ENCODE measurements around the gene PRRT3. TPM values are rescaled to one million over a fixed set of nuclear protein-coding genes. Genes with fewer than 3 reads are reported as not detected.

The PRRT3 gene
- total and polyA plus RNA-seq, 2 of the 8 experiments (the other 6 are each of a cell fraction or from before 2014, with no cell fraction given): 9.0 to 9.2 TPM

GRCh38 chr3:9909221-9910013, 42.8 kb downstream of the PRRT3 start:
- H2BK20ac ChIP-seq (ENCODE audit: low read length): no peak overlapping the region
- H3K14ac ChIP-seq (ENCODE audit: insufficient read length): no peak overlapping the region
- no peak overlapping the region for H3K4ac ChIP-seq (replicated peaks; ENCODE audit: insufficient read length, low read depth, low read length)
- H2BK5ac ChIP-seq (ENCODE audit: low read depth, low read length): no peak overlapping the region
- H3K56ac ChIP-seq (replicated peaks; ENCODE audit: insufficient read length, low read depth, low read length): no peak overlapping the region
- no peaks in the 10 kb centered on the region for H3K79me1 ChIP-seq (ENCODE audit: low read depth, low read length)
- H2BK12ac ChIP-seq (ENCODE audit: low read depth, low read length): no peak overlapping the region; the same call in 1 of the 2 replicates
- H3K79me2 ChIP-seq (ENCODE audit: control insufficient read depth in 1 of 2, insufficient read depth in 2 of 2, low read length in 2 of 2): no peaks in the 10 kb centered on the region
- no peak overlapping the region for H2AFZ ChIP-seq (ENCODE audit: low read length)
- ChIA-PET POLR2A (ENCODE audit: partially characterized antibody) (no interaction called here), CTCF (ENCODE audit: partially characterized antibody) (interaction anchor here (0.9 to 9.1 kb wide), 4 partner anchors 16 to 113 kb away, joined by 3 to 76 read pairs (median 3); partner anchors contain the start of gene CRELD1)
- no peak overlapping the region for H4K5ac ChIP-seq (ENCODE audit: insufficient read length, low read depth, low read length)
- H3K9me3 ChIP-seq (ENCODE audit: insufficient read depth in 2 of 2, low read depth in 1 of 2, low read length in 1 of 2): peaks cover 0 to 6% of the 10 kb centered on the region in 2 experiments; a peak in 2 of 4 replicates
- no peak overlapping the region for H3K4me2 ChIP-seq (ENCODE audit: insufficient read depth in 1 of 2, low read depth in 2 of 2, low read length in 2 of 2)
- H3K9ac ChIP-seq (replicated peaks in 1 of 4; ENCODE audit: extremely low read depth in 1 of 4, low read depth in 3 of 4, low read length in 3 of 4): no peak overlapping the region; a peak in 1 of 7 replicates
- H3K4me3 ChIP-seq (ENCODE audit: extremely low read depth in 1 of 4, insufficient read depth in 2 of 4, low read depth in 3 of 4, low read length in 4 of 4): no peak overlapping the region
- no peaks in the 10 kb centered on the region for H4K20me1 ChIP-seq (replicated peaks in 1 of 2; ENCODE audit: control insufficient read depth in 1 of 2, insufficient read depth in 2 of 2, low read length in 2 of 2)
- 83% methylated on average over 7 of the region's 7 CpGs; no CpG with 5 or more reads in 1 of the 2 experiments for WGBS, 2 experiments (ENCODE audit: extremely low coverage in 1 of 2, insufficient coverage in 1 of 2, insufficient read length in 1 of 2, insufficient replicate concordance in 2 of 2, low coverage in 1 of 2, low lambda C conversion rate in 2 of 2, missing lambda C conversion rate in 1 of 2)
- peaks cover 0 to 7% (median 4%) of the 10 kb centered on the region in 4 experiments; a peak in 5 of 7 replicates for H3K27me3 ChIP-seq (replicated peaks in 1 of 4; ENCODE audit: control insufficient read depth in 3 of 4, extremely low read depth in 1 of 4, insufficient read depth in 3 of 4, low read length in 3 of 4)
- H4K8ac ChIP-seq (ENCODE audit: extremely low read depth, insufficient read depth, low read length): no peak overlapping the region
- no peak for FAIRE-seq
- DNase-seq (ENCODE audit: low read depth in 1 of 2, low spot score in 2 of 2): no peak
- peaks cover 0 to 2% (median 0%) of the 10 kb centered on the region in 4 experiments; a peak in 2 of 7 replicates for H3K4me1 ChIP-seq (replicated peaks in 1 of 4; ENCODE audit: control insufficient read depth in 3 of 4, insufficient read depth in 4 of 4, low read length in 3 of 4)
- H3K27ac ChIP-seq (ENCODE audit: low read depth, low read length): no peak overlapping the region
- no peaks in the 10 kb centered on the region for H3K23me2 ChIP-seq (ENCODE audit: low read depth, low read length)
- H2AK5ac ChIP-seq (ENCODE audit: low read depth, low read length): no peak overlapping the region
- H3K18ac ChIP-seq (ENCODE audit: extremely low read depth, low read length): no peak overlapping the region
- H2BK120ac ChIP-seq (replicated peaks; ENCODE audit: low read depth, low read length): no peak overlapping the region
- 0 out of 2 replicates have a peak overlapping the region, but pooled peaks have one; percentile 16 for H2BK15ac ChIP-seq (ENCODE audit: low read length)
- H3K23ac ChIP-seq (ENCODE audit: insufficient read length): no peak overlapping the region
- H3K36me3 ChIP-seq (ENCODE audit: control insufficient read depth in 2 of 4, insufficient read depth in 4 of 4, low read length in 3 of 4): no peaks in the 10 kb centered on the region
- H4K91ac ChIP-seq (replicated peaks; ENCODE audit: insufficient read length, low read length): no peak overlapping the region
- no peak for TF ChIP-seq MAX (IDR thresholded peaks at IDR 0.05)
- TF ChIP-seq FOSL1 (IDR thresholded peaks at IDR 0.05; ENCODE audit: insufficient read depth, low read depth, low read length): no peak
- TF ChIP-seq, protein P1, sequence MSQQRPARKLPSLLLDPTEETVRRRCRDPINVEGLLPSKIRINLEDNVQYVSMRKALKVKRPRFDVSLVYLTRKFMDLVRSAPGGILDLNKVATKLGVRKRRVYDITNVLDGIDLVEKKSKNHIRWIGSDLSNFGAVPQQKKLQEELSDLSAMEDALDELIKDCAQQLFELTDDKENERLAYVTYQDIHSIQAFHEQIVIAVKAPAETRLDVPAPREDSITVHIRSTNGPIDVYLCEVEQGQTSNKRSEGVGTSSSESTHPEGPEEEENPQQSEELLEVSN (IDR thresholded peaks at IDR 0.05): no peak
- TF ChIP-seq CHD1 (IDR thresholded peaks at IDR 0.05; ENCODE audit: low read depth, low read length): no peak
- TF ChIP-seq ASH2L (IDR thresholded peaks at IDR 0.05; ENCODE audit: low read length): no peak
- no peak for TF ChIP-seq ATF2 (IDR thresholded peaks at IDR 0.05; ENCODE audit: low read length)
- no peak for TF ChIP-seq RXRA (IDR thresholded peaks at IDR 0.05; ENCODE audit: insufficient read depth, low read depth, low read length)
- no peak for TF ChIP-seq EP300 (IDR thresholded peaks at IDR 0.05; ENCODE audit: borderline replicate concordance in 1 of 2, low read depth in 2 of 2, low read length in 2 of 2)

Data from H1 (cell line).